ENCODE data around the gene AIDA.

DNA sequence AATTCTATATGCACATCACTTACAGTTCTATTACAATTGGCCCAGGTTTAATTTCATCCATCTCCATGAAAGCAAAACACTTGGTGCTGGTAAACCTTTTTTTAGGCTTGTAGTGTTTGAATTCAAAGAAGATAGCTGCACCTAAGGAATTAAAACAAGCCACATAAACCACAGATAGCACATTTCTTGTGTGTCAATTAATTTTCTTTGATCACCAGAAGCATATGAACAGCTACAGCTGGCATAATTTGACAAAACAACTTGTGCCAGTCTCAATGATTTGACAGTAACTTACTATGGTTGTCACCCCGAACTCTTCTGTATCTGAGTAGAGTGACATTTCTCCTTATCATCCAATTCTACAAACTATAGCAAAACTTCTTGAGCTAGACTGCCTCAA is 42.2 kb downstream of the AIDA start:
- TF ChIP-seq CTCF (conservative IDR thresholded peaks at IDR 0.05) (no peak), EZH2 (IDR thresholded peaks at IDR 0.05; ENCODE audit: low read depth) (no peak)
